ENCODE data around the gene CTAGE4. TPM values are rescaled to one million over a fixed set of nuclear protein-coding genes. Genes with fewer than 3 reads are reported as not detected.
A peak's percentile ranks its signal among the peaks of the same experiment; 100 is the strongest.

Gene CTAGE4
- total and polyA plus RNA-seq, 2 of the 13 experiments (the other 11 are each of a cell fraction or from before 2014, with no cell fraction given): not detected

GRCh38 chr7:144134116-144134515 is 49.1 kb upstream of the CTAGE4 start (continued):
- TF ChIP-seq HNRNPL (IDR thresholded peaks at IDR 0.05; ENCODE audit: low read depth, low read length): no peak

DNA sequence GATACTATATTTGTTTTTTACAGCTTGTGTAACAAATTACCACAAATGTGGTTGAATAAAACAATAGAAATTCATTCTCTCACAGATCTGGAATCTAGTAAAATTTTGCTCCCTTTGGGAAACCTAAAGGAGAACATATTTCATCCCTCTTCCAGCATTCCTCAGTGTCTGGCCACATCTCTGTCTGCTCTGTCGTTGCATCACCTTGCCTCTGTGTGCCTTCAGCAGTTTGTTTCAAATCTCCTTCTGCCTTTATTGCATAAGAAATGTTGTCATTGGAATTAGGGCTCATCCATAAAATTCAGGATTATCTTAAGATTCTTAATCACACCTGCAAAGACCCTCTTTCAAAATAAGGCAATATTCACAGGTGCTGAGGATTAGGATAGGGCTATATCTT is 45.8 kb upstream of the CTAGE4 start:
- no peak overlapping the region for H3K27ac ChIP-seq (ENCODE audit: extremely low read length, insufficient read depth, low read length)
- POLR2A ChIA-PET: no interaction called here
- H3K9ac ChIP-seq (ENCODE audit: insufficient read depth, low read depth, low read length): no peak overlapping the region
- H3K4me2 ChIP-seq (ENCODE audit: low read depth, low read length): no peak overlapping the region
- no peak for ATAC-seq
- no peaks in the 10 kb centered on the region for H4K20me1 ChIP-seq (ENCODE audit: insufficient read depth, low read length)
- H3K9me3 ChIP-seq (ENCODE audit: low read length): no peaks in the 10 kb centered on the region
- no peaks in the 10 kb centered on the region for H3K27me3 ChIP-seq (ENCODE audit: control insufficient read depth in 1 of 2, insufficient read depth in 2 of 2, low read length in 2 of 2)
- H3K4me1 ChIP-seq (ENCODE audit: insufficient read depth, low read length): no peaks in the 10 kb centered on the region
- no peak for DNase-seq (ENCODE audit: low spot score)
- no TSS peak for BruUV-seq (replicated peaks)
- TF ChIP-seq CEBPB (IDR thresholded peaks at IDR 0.05; ENCODE audit: borderline replicate concordance, low read depth, low read length) (peak; percentile 17; the same call in 1 of the 2 replicates), SMARCC2 (IDR thresholded peaks at IDR 0.05) (no peak)
- intact Hi-C loops (cut with micrococcal nuclease; ENCODE audit: unreplicated experiment): no loop called here
- no peak for FAIRE-seq
- no peaks in the 10 kb centered on the region for H3K79me2 ChIP-seq (ENCODE audit: insufficient read depth, low read length)
- WGBS (ENCODE audit: low lambda C conversion rate): 0% methylated on average over 1 of the region's 1 CpG
- no peak overlapping the region for H2AFZ ChIP-seq (ENCODE audit: low read length)
- CTCF ChIA-PET (ENCODE audit: low intra/inter-chr PET ratio, low total read pairs): no interaction called here
- no peaks in the 10 kb centered on the region for H3K36me3 ChIP-seq (replicated peaks in 1 of 2; ENCODE audit: control insufficient read depth in 1 of 2, insufficient read depth in 2 of 2, low read length in 2 of 2)
- in situ Hi-C loops (cut with HindIII; ENCODE audit: extremely low pct_ligation_motif_present, low pct_unique_long_range_greater_than_20kb): no loop called here
- no peak overlapping the region for H3K4me3 ChIP-seq (replicated peaks in 1 of 3; ENCODE audit: insufficient read depth in 1 of 3, low read depth in 2 of 3, low read length in 3 of 3)

DNA sequence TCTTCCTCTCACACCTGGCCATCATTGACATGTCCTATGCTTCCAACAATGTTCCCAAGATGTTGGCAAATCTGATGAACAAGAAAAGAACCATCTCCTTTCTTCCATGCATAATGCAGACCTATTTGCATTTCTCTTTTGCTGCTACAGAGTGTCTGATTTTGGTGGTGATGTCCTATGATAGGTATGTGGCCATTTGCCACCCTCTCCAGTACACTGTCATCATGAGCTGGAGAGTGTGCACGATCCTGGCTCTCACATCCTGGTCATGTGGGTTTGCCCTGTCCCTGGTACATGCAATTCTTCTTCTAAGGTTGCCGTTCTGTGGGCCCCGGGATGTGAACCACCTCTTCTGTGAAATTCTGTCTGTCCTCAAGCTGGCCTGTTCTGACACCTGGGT is 41.1 kb upstream of the CTAGE4 start:
- no peak for FAIRE-seq
- H3K9ac ChIP-seq (ENCODE audit: insufficient read depth, low read depth, low read length): no peak overlapping the region
- H3K4me3 ChIP-seq (replicated peaks in 1 of 3; ENCODE audit: insufficient read depth in 1 of 3, low read depth in 2 of 3, low read length in 3 of 3): no peak overlapping the region
- no peak for DNase-seq (ENCODE audit: low spot score)
- no peak overlapping the region for H3K4me2 ChIP-seq (ENCODE audit: low read depth, low read length)
- intact Hi-C loops (cut with micrococcal nuclease; ENCODE audit: unreplicated experiment) (no loop called here), in situ Hi-C loops (cut with HindIII; ENCODE audit: extremely low pct_ligation_motif_present, low pct_unique_long_range_greater_than_20kb) (no loop called here)
- POLR2A ChIA-PET: no interaction called here
- no peak overlapping the region for H2AFZ ChIP-seq (ENCODE audit: low read length)
- CTCF ChIA-PET (ENCODE audit: low intra/inter-chr PET ratio, low total read pairs): no interaction called here
- H3K27ac ChIP-seq (ENCODE audit: extremely low read length, insufficient read depth, low read length): no peak overlapping the region
- ATAC-seq: no peak
- H3K4me1 ChIP-seq (ENCODE audit: insufficient read depth, low read length): no peaks in the 10 kb centered on the region
- peaks cover 8% of the 10 kb centered on the region for H3K9me3 ChIP-seq (ENCODE audit: low read length)
- no peaks in the 10 kb centered on the region for H4K20me1 ChIP-seq (ENCODE audit: insufficient read depth, low read length)
- 40% methylated on average over 3 of the region's 3 CpGs for WGBS (ENCODE audit: low lambda C conversion rate)
- no TSS peak for BruUV-seq (replicated peaks)
- H3K27me3 ChIP-seq (ENCODE audit: control insufficient read depth in 1 of 2, insufficient read depth in 2 of 2, low read length in 2 of 2): no peaks in the 10 kb centered on the region
- no peak for TF ChIP-seq HNRNPL (IDR thresholded peaks at IDR 0.05; ENCODE audit: low read depth, low read length)
- no peak for TF ChIP-seq SP1 (IDR thresholded peaks at IDR 0.05)
- no peak for TF ChIP-seq SP1 (CRISPR knock-in tag; IDR thresholded peaks at IDR 0.05)
- TF ChIP-seq ZNF337 (CRISPR knock-in tag; IDR thresholded peaks at IDR 0.05; ENCODE audit: borderline replicate concordance, low read depth): no peak
- TF ChIP-seq RCOR2 (CRISPR knock-in tag; IDR thresholded peaks at IDR 0.05): no peak
- TF ChIP-seq, protein P1, sequence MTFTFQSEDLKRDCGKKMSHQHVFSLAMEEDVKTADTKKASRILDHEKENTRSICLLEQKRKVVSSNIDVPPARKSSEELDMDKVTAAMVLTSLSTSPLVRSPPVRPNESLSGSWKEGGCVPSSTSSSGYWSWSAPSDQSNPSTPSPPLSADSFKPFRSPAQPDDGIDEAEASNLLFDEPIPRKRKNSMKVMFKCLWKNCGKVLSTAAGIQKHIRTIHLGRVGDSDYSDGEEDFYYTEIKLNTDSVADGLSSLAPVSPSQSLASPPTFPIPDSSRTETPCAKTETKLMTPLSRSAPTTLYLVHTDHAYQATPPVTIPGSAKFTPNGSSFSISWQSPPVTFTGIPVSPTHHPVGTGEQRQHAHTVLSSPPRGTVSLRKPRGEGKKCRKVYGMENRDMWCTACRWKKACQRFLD (CRISPR knock-in tag; IDR thresholded peaks at IDR 0.05; ENCODE audit: borderline replicate concordance): no peak
- TF ChIP-seq MZF1 (CRISPR knock-in tag; IDR thresholded peaks at IDR 0.05; ENCODE audit: borderline replicate concordance): no peak
- TF ChIP-seq NFIC (IDR thresholded peaks at IDR 0.05; ENCODE audit: low read length): no peak
- TF ChIP-seq ERF (CRISPR knock-in tag; IDR thresholded peaks at IDR 0.05): no peak
- TF ChIP-seq POLR2G (IDR thresholded peaks at IDR 0.05; ENCODE audit: low read depth, low read length): no peak
- TF ChIP-seq, protein P2, sequence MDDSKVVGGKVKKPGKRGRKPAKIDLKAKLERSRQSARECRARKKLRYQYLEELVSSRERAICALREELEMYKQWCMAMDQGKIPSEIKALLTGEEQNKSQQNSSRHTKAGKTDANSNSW (CRISPR knock-in tag; IDR thresholded peaks at IDR 0.05; ENCODE audit: borderline replicate concordance): no peak
- TF ChIP-seq FOSL1 (CRISPR knock-in tag; IDR thresholded peaks at IDR 0.05; ENCODE audit: borderline replicate concordance): no peak
- no peaks in the 10 kb centered on the region for H3K79me2 ChIP-seq (ENCODE audit: insufficient read depth, low read length)
- H3K36me3 ChIP-seq (replicated peaks in 1 of 2; ENCODE audit: control insufficient read depth in 1 of 2, insufficient read depth in 2 of 2, low read length in 2 of 2): no peaks in the 10 kb centered on the region

All from HepG2 (cell line).